D721Med (cell line): ENCODE measurements around the gene IFIH1.

Experiments
- DNase-seq: peaks from one replicate; pipeline ENCODE4 v3.0.0; 2011; ENCODE audit warnings: low spot score; ENCODE audit not compliant: insufficient read length
- FAIRE-seq: peaks from 2 replicates; lab custom pipeline; 2011; peaks lifted over from hg19 to GRCh38; lab: Jason Lieb, UNC
- CTCF ChIP-seq: IDR thresholded peaks from 2 replicates; pipeline ENCODE4 v1.5.1; 2012; ENCODE audit warnings: mild to moderate bottlenecking, control low read depth; ENCODE audit not compliant: insufficient read depth; ENCODE audit errors: missing control alignments

The IFIH1 gene

GRCh38 chr2:162220368-162220767 lies 98.1 kb downstream of the IFIH1 start:
- no peak for FAIRE-seq

GRCh38 chr2:162219426-162219825 lies 99.1 kb downstream of the IFIH1 start:
- DNase-seq: no peak
- TF ChIP-seq CTCF: no peak
- FAIRE-seq: no peak

More at GRCh38 chr2:162220368-162220767, 98.1 kb downstream of the IFIH1 start:
- TF ChIP-seq CTCF: no peak
- no peak for DNase-seq

GRCh38 chr2:162217598-162217997 lies 100.9 kb downstream of the IFIH1 start:
- no peak for FAIRE-seq

More at GRCh38 chr2:162217598-162217997, 100.9 kb downstream of the IFIH1 start:
- DNase-seq: no peak
- TF ChIP-seq CTCF: no peak
